GM18502 (cell line): ENCODE results near the gene MFSD11.
"Not testable (repeated sequence)": the region's sequence is repeated elsewhere in the genome, so short reads cannot be mapped to it uniquely, and the experiment has no call there.

Experiments used
- ATAC-seq: cut with Tn5 transposase; IDR thresholded peaks from one replicate; pipeline ENCODE4 v1.9.1; 2021; ENCODE audit warnings: mild to moderate bottlenecking; ENCODE audit not compliant: unreplicated experiment, poor library complexity

MFSD11 gene

DNA sequence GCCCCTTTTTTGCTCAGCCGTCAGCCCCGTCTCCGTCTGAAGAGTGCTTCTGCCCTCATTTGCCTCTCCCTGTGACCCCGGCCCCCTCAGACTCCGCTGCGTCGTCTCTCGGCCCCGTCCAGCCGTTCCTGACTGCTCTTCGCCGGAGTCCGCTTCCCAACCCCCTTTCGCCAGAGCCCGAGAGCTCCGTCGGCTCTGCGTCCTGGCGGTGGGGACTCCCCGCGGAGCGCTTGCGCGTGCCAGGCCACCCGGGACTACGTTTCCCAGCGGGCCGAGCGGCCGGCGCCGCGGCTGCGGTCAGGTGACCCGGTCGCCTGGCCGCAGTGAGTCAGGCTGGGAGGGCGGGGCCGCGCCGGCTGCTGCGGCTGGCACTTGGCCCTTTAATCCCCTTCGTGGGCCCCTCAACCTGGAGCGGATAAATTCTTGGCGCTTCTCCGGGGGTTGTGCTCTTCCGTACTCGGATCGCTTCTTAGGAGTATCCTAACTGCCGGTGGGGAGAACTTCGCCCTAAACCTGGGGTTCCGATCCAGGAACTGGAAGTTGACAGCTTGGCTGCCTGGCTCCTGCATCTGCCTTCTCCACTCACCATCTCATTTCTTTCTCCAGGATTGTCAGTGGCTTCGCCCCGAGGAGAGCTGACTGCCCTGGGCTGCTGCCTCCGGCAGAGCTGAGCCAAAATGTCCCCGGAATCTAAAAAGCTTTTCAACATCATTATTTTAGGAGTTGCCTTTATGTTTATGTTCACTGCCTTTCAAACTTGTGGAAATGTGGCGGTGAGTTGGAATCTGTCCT, at the start of gene MFSD11:
MFSD11 (plus strand) TSS at position 444 of the 792 bp plus-strand sequence; CDS start at position 678, 234 bp downstream.
- ATAC-seq = peak; percentile 59

GRCh38 chr17:76688165-76688622, 49.7 kb upstream of the MFSD11 start:
- no peak for ATAC-seq

DNA sequence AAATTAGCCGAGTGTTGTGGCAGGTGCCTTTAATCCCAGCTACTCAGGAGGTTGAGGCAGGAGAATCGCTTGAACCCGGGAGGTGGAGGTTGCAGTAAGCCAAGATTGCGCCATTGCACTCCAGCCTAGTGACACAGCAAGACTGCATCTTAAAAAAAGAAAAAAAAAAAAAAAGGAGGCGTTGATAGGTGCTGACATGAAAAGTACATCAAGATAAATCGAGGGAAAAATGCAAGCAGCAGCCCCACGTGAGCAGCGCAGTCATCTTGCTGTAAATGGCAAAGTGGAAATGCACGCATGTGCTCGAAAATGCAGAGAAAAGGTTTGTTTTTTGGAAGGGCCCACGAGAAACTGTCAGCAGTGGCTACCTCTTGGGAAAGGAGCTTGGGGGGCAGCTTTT, 48.1 kb upstream of the MFSD11 start:
- ATAC-seq = no peak

DNA sequence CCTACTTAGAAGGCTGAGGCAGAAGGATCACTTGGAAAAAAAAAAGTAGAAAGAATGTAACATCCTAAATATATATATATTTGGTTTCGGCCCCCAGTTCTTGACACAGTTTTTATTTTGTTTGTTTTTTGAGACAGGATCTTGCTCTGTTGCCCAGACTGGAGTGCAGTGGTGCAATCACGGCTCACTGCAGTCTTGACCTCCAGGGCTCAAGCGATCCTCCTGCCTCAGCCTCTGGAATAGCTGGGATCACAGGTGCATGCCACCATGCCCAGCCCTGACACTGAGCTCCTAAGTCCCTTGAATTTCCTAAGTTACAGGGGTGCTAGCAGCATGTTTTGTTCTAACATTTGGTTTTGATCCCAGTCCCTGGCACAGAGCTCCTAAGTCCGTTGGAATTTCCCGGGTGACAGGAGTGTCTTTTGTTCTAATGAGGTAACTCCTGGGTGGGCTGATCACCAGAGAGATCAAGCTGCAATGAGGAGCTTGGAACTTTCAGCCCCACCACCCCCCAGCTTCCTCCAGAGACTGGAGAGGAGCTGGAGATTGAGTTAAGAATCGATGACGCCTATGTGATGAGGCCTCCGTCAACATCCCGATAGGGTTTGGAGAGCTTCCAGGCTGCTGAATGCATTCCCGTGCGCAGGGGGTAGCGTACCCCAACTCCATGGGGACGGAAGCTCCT, 47.2 kb upstream of the MFSD11 start:
- no peak for ATAC-seq

DNA sequence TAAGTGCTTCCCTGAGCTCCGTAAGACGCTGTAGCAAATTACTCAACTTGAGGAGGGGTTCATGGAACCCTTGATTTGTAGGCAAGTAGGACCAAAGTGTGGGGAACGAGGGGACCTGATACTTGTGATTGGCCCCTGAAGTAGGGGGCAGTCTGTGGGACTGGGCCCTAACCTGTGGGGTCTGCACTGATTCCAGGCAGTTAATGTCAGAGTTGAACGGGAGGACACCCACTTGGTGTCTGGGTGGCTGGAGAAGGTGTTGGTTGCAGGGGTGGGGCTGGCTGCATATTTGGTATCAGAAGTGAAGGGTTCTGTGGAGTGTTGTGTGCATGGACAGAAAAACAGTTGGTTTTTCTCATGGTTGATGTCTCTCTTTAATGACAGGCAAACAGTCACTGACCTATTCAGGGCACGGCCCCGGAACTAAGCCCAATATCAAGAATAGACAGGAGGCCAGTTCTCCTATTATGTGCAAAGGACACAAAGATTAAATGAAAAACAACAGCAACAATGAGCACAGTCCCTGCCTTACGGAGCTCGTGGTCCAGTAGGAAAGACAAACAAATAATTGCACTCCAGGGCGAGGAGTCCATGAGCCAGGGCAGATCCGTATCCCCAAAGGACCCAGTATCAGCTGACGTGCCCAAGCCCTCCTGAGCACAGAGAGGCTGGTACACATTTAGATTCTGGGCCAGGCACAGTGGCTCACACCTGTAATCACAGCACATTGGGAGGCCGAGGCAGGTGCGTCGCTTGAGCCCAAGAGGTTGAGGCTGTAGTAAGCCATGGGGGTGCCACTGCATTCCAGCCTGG, 46.3 kb upstream of the MFSD11 start:
- no peak for ATAC-seq

DNA sequence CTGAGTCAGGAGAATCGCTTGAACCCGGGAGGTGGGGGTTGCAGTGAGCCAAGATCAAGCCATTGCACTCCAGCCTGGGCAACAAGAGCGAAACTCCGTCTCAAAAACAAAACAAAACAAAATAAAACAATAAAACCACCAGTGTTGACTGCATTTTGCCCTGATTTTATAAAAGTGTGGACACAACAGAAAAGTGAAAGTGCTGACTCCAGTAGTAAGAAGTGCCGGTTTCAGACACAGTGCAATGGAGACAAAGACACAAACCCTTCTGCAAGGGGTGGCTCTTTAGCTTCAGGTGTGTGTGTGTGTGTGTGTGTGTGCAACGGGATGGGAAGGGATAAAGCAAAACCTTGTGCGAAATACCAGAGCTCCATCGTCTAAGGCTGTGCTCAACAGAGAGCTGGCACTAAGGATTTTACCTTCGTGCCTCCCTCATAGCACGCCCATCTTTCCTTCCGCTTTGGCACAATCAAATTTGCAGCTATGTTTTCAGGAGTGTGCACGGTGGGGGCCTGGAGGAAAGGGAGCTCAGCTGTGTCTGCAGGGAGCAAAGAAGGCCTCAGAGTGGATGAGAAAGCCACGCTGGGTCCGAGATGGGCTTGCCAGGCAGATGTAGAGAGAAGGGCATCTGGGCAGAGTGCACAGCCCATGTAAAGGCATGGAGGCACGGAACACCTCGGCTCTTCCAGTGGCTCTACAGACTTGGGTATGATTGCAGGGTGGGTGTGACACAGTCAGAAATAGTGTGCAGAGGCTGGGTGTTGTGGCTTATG, 42.7 kb upstream of the MFSD11 start:
- no peak for ATAC-seq

DNA sequence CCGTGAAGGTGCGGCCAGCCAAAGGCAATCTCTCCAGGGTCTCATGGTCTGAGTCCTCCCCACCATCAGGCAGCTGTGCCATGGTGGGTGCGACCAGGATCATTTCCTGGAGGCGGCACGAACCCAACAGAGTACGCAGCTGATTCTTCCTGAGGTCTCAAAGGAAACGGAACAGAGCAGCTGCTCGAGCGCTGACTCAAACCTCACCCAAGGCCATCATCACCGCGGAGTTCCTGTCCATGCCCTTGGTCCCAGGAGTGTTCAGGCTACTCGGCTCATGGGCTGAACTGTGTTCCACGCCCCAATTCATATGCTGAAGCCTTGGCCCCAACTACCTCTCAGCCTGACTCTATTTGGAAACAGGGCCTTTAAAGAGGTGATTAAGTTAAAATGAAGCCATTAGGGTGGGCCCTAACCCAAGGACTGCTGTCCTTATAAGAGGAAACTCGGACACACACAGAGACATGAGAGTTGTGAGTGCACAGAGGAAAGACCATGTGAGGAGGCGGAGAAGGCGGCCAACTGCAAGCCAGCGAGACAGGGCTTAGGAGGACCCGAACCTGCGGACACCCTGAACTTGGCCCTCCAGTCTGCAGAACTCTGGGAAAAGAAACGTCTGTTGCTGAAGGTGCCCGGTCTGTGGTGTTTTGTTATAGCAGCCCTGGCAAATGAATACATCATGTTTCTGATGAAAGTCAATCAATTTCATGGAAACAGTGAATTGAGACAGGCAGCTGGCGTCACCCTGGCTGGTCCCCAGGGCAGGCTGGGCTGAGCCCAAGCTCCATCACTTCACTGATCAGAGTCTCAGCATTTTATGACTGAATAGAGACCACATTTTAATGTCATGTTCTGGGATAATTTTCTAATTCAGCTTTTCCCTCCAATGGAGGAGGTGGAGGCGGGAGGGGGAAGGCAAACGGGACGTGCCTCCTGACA, 40.9 kb upstream of the MFSD11 start:
- ATAC-seq = peak; percentile 55

GRCh38 chr17:76697702-76698465, 40.0 kb upstream of the MFSD11 start:
- ATAC-seq = no peak

- ATAC-seq = not testable (repeated sequence)
Measured at GRCh38 chr17:76698466-76698977, 39.4 kb upstream of the MFSD11 start.

GRCh38 chr17:76700270-76700616, 37.7 kb upstream of the MFSD11 start:
- no peak for ATAC-seq

- no peak for ATAC-seq
Measured at GRCh38 chr17:76700617-76701470, 37.1 kb upstream of the MFSD11 start.

GRCh38 chr17:76701471-76701967, 36.4 kb upstream of the MFSD11 start:
- no peak for ATAC-seq

GRCh38 chr17:76702076-76702475, 35.8 kb upstream of the MFSD11 start:
- no peak for ATAC-seq

- no peak for ATAC-seq
Measured at GRCh38 chr17:76702941-76703637, 34.8 kb upstream of the MFSD11 start.

DNA sequence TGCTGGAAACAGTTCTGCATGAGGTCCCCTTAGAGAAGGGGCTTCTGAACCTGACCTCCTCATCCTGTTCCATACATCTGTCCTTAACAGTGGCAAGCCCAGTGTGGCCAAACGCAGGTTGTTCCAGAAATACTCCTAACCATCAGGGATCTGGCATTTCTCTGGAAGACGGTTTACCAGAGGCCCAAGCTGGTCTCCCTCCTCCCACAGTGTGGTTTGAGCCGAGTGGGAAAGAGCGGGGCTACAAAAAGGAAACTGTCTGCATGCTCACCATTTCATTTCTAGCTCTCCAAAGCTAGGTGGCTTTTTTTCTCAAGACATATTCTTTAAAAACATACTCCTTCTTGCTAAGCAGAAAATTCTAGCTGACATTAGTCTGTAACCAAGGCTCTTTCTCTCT, 33.1 kb upstream of the MFSD11 start:
- no peak for ATAC-seq

- no peak for ATAC-seq
Measured at GRCh38 chr17:76706817-76707216, 31.1 kb upstream of the MFSD11 start.
